GM20431 (cell line): ENCODE results near the gene USP6.
"Not testable (repeated sequence)": the region's sequence is repeated elsewhere in the genome, so short reads cannot be mapped to it uniquely, and the experiment has no call there.

Source experiments
- in situ Hi-C: fragments of 300-500 bp; cut with MseI, MboI; formaldehyde crosslinking; loops from one replicate; pipeline ENCODE4 v1.15.0; 2020; ENCODE audit warnings: low sequenced_read_pairs; ENCODE audit not compliant: unreplicated experiment

Gene USP6

GRCh38 chr17:5134571-5134970 is 18.7 kb downstream of the USP6 start:
- in situ Hi-C loops = not testable (repeated sequence)

GRCh38 chr17:5135131-5135712 is 19.4 kb downstream of the USP6 start:
- in situ Hi-C loops = not testable (repeated sequence)

- in situ Hi-C loops = no loop called here
Observed at GRCh38 chr17:5135726-5136579, 20.1 kb downstream of the USP6 start.

- in situ Hi-C loops = not testable (repeated sequence)
Observed at GRCh38 chr17:5136580-5137412, 21.0 kb downstream of the USP6 start.

- in situ Hi-C loops = not testable (repeated sequence)
Observed at GRCh38 chr17:5137511-5138197, 21.8 kb downstream of the USP6 start.

- in situ Hi-C loops = not testable (repeated sequence)
Observed at GRCh38 chr17:5138198-5138544, 22.3 kb downstream of the USP6 start.

GRCh38 chr17:5138616-5139457 is 23.0 kb downstream of the USP6 start:
- in situ Hi-C loops = no loop called here

- in situ Hi-C loops = no loop called here
Observed at GRCh38 chr17:5139458-5139732, 23.6 kb downstream of the USP6 start.

GRCh38 chr17:5142877-5143276 is 27.0 kb downstream of the USP6 start:
- in situ Hi-C loops = not testable (repeated sequence)

- in situ Hi-C loops = not testable (repeated sequence)
Observed at GRCh38 chr17:5146122-5146521, 30.3 kb downstream of the USP6 start.

- in situ Hi-C loops = not testable (repeated sequence)
Observed at GRCh38 chr17:5160702-5161101, 44.9 kb downstream of the USP6 start.

GRCh38 chr17:5161793-5162192 is 46.0 kb downstream of the USP6 start:
- in situ Hi-C loops = not testable (repeated sequence)

GRCh38 chr17:5164436-5164835 is 48.6 kb downstream of the USP6 start:
- in situ Hi-C loops = no loop called here

- in situ Hi-C loops = not testable (repeated sequence)
Observed at GRCh38 chr17:5165791-5166564, 50.1 kb downstream of the USP6 start.

- in situ Hi-C loops = not testable (repeated sequence)
Observed at GRCh38 chr17:5175027-5175426, 59.2 kb downstream of the USP6 start.

- in situ Hi-C loops = no loop called here
Observed at GRCh38 chr17:5179003-5179402, 63.2 kb downstream of the USP6 start.

- in situ Hi-C loops = no loop called here
Observed at GRCh38 chr17:5181509-5182305, 65.9 kb downstream of the USP6 start.
